GM10266 (cell line): ENCODE results near the gene MACROD2.

ENCODE experiments used
- DNase-seq: peaks from one replicate; pipeline ENCODE4 v3.0.0; 2012; ENCODE audit errors: extremely low spot score
- CTCF ChIP-seq: IDR thresholded peaks from 2 replicates; pipeline ENCODE4 v1.5.1; 2012; ENCODE audit warnings: mild to moderate bottlenecking, low read depth; ENCODE audit not compliant: control insufficient read depth, insufficient read depth; ENCODE audit errors: missing control alignments

Gene MACROD2

GRCh38 chr20:15890407-15890982, 1895.2 kb downstream of the MACROD2 start:
- TF ChIP-seq CTCF, result no peak

GRCh38 chr20:15895126-15895525, 1899.8 kb downstream of the MACROD2 start:
- no peak for DNase-seq
- TF ChIP-seq CTCF, result no peak

More at GRCh38 chr20:15890407-15890982, 1895.2 kb downstream of the MACROD2 start:
- no peak for DNase-seq

GRCh38 chr20:15895560-15896084, 1900.3 kb downstream of the MACROD2 start:
- no peak for DNase-seq
- TF ChIP-seq CTCF, result no peak

GRCh38 chr20:15899967-15900366, 1904.7 kb downstream of the MACROD2 start:
- DNase-seq, result no peak
- TF ChIP-seq CTCF, result no peak

GRCh38 chr20:15900443-15900842, 1905.1 kb downstream of the MACROD2 start:
- DNase-seq, result no peak
- TF ChIP-seq CTCF, result no peak

- no peak for TF ChIP-seq CTCF
- no peak for DNase-seq
Measured at GRCh38 chr20:15902493-15902892, 1907.2 kb downstream of the MACROD2 start.

GRCh38 chr20:15905661-15906060, 1910.3 kb downstream of the MACROD2 start:
- TF ChIP-seq CTCF, result no peak
- DNase-seq, result no peak
